HG03457 (cell line): ENCODE measurements around the gene PAX4.

ENCODE experiments used
- ATAC-seq: cut with Tn5 transposase; IDR thresholded peaks from one replicate; pipeline ENCODE4 v1.9.1; 2021; ENCODE audit warnings: moderate number of reproducible peaks; ENCODE audit not compliant: unreplicated experiment

The PAX4 gene

GRCh38 chr7:127632276-127632910 lies 14.5 kb upstream of the PAX4 start:
- ATAC-seq, result no peak

GRCh38 chr7:127629268-127629854 lies 11.4 kb upstream of the PAX4 start:
- peak; percentile 48 for ATAC-seq

- ATAC-seq, result no peak
Measured at GRCh38 chr7:127628445-127628844, 10.5 kb upstream of the PAX4 start.

- ATAC-seq, result no peak
Measured at GRCh38 chr7:127625331-127625730, 7.4 kb upstream of the PAX4 start.

DNA sequence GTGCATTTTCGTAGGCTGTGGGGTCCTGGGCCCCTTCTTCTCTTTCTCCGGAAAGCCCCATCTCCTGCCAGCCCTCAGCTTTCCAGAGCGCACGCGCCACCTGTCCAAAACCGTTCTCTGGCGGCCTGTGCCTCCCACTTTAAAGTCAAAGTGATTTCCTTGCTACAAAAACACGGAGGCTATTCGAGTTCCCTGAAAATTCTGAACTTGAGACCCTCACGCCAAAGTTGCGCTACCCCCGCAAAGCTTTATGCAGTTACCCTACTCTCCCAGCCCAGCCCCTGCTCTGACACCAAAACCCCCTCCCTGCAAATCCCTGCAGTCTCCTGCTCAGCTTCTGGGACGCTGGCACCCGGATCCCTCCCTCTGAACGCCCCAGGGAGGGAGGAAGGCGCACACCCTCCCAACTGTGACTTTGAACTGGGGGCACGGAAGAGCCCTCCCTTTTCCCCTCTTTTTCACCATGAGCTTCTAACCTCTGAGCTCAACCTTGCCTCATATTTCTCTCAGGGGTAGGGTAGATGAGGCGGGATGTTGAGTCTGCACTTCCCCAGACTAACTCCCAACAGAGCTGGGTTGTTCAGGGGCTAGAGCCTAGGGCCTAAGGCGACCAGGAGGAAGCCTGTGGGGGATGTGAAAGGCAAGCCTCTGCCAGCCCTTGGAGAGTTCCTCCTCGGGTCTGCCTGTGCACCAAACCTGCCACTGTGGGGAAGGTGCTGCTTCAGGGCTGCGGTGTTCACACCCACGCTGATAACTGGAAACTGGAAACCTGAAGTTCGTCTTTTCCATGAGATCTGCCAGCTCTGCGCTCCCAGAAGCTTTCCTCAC lies 2.7 kb upstream of the PAX4 start:
- no peak for ATAC-seq

DNA sequence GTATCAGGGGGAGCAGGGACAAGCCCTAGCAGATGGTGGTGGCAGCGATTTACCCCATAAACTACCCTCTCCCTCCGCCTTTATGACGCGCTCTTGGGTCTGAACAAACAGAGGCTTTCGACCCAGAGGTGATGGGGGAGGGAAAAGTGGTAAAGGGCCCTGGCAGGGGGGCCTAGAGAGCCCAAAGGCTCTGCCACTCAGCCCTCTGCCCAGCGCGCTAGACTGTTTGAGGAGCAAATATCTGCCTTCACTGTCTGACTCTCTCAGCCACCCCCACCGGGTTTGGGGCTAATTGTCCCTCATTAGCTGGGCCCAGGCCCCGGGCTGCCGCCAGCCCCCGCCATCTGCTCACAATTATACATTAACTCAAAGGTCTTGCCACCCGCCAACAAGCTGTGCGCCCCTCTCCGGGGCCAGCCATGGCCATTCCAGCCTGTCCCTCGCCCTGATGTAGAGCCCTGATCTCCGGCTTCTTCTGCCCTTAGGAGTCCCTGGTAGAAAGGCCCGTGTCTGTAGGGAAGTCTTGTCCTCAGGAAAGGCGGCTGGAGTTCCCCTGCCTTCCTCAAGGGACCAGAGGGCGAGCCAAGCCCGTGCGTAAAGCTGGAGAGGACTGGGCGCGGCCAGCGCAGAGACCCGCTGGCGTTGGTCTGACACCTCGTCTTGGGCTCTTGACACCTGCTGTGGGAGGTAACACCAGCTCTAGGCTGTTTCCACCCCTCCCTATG lies 1.9 kb upstream of the PAX4 start:
- no peak for ATAC-seq

DNA sequence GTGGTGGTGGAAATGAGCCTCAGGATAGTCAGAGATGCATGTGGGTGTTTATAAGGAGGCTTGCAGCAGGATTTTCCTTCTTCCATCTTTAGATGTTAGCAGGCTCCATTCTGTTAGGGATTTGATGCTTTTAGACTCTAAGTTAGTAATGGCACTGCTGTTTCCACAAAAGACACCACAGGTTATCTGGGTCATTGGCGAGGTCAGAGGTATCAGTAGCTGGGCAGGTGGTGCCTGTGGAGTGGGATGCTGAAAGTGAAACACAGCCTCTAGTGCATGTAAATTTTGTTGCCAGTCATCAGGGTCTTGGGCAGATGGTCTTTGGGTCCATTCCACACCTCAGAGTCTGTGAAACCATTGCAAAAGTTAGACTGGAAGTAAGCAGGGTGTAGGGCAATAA lies 833 bp upstream of the PAX4 start:
- ATAC-seq, result no peak

DNA sequence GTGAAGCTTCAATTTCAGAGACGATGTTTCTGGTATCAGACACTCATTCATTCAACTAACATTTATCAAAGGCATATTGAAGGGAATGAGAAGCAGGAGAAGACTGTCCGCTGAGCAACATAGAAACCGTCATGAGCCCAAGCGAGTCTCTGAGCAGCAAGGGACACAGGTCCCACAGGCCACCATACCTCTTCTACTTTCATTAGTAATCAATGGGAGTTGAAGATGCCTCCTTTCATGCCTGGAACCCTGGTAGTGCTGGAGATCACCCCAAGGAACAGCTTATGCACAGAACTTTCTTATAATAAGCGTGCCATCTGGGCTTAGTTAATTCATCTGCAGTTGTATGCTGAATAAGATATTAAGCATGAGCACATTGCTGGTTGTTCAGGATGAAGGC lies 1.2 kb downstream of the PAX4 start:
- no peak for ATAC-seq

GRCh38 chr7:127612263-127612662 lies 5.7 kb downstream of the PAX4 start:
- no peak for ATAC-seq

DNA sequence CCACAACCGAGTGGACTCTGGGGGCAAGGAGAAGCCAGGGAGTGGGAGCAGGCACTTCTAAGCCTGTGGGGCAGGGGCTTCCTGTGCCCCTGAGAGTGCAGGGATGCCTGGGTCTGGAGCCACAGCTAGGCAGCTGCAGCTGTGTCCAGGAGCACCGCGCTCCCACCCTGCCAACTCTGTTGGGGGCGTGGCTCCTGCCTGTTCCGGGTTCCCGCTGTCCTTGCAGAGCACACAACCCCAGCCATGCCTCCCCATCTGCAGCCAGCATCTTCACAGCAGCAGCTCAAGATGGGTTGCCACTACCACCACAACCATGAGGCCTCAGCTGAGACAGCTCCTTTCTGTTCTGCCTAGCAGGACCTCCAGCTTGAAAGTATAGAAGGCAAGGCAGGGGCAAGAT lies 8.6 kb downstream of the PAX4 start:
- no peak for ATAC-seq

- ATAC-seq, result no peak
Measured at GRCh38 chr7:127608446-127608845, 9.5 kb downstream of the PAX4 start.

DNA sequence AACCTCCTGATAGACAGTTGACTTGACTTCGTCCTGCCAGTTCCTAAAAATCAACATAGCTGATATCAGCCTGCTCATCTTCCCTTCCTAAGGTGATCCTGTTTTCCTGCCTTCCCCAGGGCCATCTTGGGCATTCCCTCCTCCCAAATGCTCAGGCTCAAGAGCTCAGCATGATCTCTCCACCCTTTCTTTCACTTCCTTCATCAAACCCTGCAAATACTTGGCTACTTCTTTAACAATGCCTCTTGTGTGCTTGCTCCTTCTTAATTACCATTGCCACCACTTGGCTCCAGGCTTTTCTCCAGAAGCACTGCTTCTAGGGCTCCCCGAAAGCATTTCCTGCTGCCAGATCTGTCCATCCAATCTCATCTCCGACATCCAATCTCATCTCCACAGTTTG lies 17.1 kb downstream of the PAX4 start:
- ATAC-seq, result no peak

- no peak for ATAC-seq
Measured at GRCh38 chr7:127598318-127598717, 19.6 kb downstream of the PAX4 start.

GRCh38 chr7:127595737-127596136 lies 22.2 kb downstream of the PAX4 start:
- ATAC-seq, result no peak

DNA sequence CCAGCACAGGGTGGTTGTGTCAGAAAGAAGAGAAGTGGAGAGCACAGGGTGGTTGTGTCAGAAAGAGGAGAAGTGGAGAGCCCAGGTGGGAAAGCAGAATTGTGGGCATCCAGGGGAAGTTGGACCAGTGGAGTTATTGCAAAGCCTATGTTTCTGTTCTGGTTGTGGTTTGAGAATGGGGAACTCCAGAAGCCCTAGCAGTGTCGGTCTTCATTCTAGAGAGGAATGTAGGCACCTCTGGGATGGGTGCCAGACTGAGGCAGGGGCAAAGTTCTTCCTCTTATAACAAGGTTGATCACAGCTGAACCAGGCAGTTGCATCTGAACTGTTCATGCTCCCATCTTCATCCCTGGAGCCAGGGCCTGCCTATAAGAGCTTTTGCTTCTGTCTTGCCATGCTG lies 23.5 kb downstream of the PAX4 start:
- ATAC-seq, result no peak

DNA sequence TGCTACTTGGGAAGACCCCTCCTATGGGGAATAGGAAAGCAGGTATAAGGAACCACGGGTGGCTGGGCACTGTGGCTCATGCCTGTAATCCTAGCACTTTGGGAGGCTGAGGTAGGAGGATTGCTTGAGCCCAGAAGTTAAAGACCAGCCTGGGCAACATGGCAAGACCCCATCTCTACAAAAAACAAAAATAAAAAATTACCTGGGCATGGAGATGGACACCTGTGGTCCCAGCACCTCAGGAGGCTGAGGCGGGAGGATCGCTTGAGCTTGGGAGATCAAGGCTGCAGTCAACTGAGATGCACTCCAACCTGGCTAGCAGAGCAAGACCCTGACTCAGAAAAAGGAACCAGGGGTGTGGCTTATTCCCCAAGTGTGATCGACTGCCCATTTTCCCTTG lies 25.4 kb downstream of the PAX4 start:
- no peak for ATAC-seq

- ATAC-seq, result no peak
Measured at GRCh38 chr7:127591591-127591990, 26.4 kb downstream of the PAX4 start.

GRCh38 chr7:127591189-127591588 lies 26.8 kb downstream of the PAX4 start:
- ATAC-seq, result no peak

- ATAC-seq, result no peak
Measured at GRCh38 chr7:127589896-127590295, 28.0 kb downstream of the PAX4 start.

- no peak for ATAC-seq
Measured at GRCh38 chr7:127588697-127589482, 29.1 kb downstream of the PAX4 start.
